Left lung (tissue), 10 donors: ENCODE data around the gene EIF5A2. TPM values are rescaled to one million over a fixed set of nuclear protein-coding genes. Genes with fewer than 3 reads are reported as not detected.

Experiments
- ATAC-seq: fragments of 200-7000 bp; cut with Tn5 transposase; one replicate; pipeline ENCODE4 v1.9.1; 2020; ENCODE audit warnings: moderate library complexity
- DNase-seq, 4 donors: peaks; one replicate each; pipeline ENCODE4 v3.0.0-alpha.2; 2013 to 2020
- H3K27ac ChIP-seq, 2 donors: fragments of 200-600 bp; sonication (generic) in 1 of 2; one replicate each; pipeline versions ENCODE4 v1.5.0 to v1.8.0; 2020 to 2021
- H3K27me3 ChIP-seq, 2 donors: fragments of 200-600 bp; sonication (generic) in 1 of 2; one replicate each; pipeline versions ENCODE4 v1.5.0 to v1.8.0; 2020 to 2021
- H3K36me3 ChIP-seq, 2 donors: fragments of 200-600 bp; sonication (generic) in 1 of 2; one replicate each; pipeline versions ENCODE4 v1.5.0 to v1.8.0; 2020 to 2021
- H3K4me1 ChIP-seq, 2 donors: fragments of 200-600 bp; one replicate each; pipeline ENCODE4 v1.8.0; 2021
- H3K4me3 ChIP-seq, 2 donors: fragments of 200-600 bp; sonication (generic) in 1 of 2; one replicate each; pipeline versions ENCODE4 v1.5.0 to v1.8.0; 2020 to 2021; ENCODE audit warnings: mild to moderate bottlenecking in 1 of 2
- H3K9me3 ChIP-seq, 2 donors: fragments of 200-600 bp; sonication (generic) in 1 of 2; one replicate each; pipeline versions ENCODE4 v1.5.0 to v1.8.0; 2020 to 2021
- intact Hi-C, 2 donors: fragments of 100-400 bp; cut with DNase I; formaldehyde crosslinking; loops; one replicate each; pipeline versions ENCODE4 v1.11.2 to v1.14.2; 2022
- polyA plus RNA-seq, 6 donors: library from polyadenylated mRNA; unstranded; fragments of 120-200 nt; gene quantifications; one replicate each; pipeline ENCODE4 v1.2.1, GENCODE V29; 2013; ENCODE audit not compliant: insufficient read length in 6 of 6
- total RNA-seq, 2 donors: library from RNA; stranded (reverse); fragmentation: NEBNext Ultra II Directional; extraction: Animal tissue kit (Norgen Biotek cat#: 25700); gene quantifications; one replicate each; pipeline ENCODE4 v1.2.1, GENCODE V29; 2021
- TF ChIP-seq, protein P1 (sequence below), 2 donors: fragments of 200-600 bp; sonication (generic) in 1 of 2; IDR thresholded peaks; one replicate each; pipeline versions ENCODE4 v1.5.0 to v1.8.0; 2021; ENCODE audit warnings: antibody characterized with exemption in 2 of 2
- donor health status: DM: no; HTN: yes; CAD: no.
- donor health status: DM: no; HTN: no; CAD: no.

The EIF5A2 gene
- total and polyA plus RNA-seq, 8 donors, result 5.2 to 8.2 (median 5.8) TPM

DNA sequence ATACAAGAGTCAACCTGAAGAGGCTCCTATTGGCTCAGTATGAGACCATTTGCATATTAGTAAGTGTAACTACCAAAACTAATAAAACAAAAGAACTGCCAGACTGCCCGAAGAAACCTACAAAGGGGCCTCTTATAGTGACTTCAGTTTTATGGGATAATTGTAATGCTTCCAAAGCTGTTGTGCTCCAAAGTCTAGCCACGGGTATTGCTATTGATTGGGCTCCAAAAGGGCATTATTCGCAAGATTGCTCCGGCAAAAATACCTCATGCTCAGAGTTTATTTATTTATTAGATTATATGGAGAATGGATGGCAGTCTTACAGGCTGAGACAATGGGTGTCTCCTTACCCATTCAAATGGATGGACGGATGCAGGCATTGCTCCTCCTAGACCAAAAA is 49.8 kb downstream of the EIF5A2 start:
- TF ChIP-seq, protein P1, sequence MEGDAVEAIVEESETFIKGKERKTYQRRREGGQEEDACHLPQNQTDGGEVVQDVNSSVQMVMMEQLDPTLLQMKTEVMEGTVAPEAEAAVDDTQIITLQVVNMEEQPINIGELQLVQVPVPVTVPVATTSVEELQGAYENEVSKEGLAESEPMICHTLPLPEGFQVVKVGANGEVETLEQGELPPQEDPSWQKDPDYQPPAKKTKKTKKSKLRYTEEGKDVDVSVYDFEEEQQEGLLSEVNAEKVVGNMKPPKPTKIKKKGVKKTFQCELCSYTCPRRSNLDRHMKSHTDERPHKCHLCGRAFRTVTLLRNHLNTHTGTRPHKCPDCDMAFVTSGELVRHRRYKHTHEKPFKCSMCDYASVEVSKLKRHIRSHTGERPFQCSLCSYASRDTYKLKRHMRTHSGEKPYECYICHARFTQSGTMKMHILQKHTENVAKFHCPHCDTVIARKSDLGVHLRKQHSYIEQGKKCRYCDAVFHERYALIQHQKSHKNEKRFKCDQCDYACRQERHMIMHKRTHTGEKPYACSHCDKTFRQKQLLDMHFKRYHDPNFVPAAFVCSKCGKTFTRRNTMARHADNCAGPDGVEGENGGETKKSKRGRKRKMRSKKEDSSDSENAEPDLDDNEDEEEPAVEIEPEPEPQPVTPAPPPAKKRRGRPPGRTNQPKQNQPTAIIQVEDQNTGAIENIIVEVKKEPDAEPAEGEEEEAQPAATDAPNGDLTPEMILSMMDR (IDR thresholded peaks at IDR 0.05), result no peak
- no peaks in the 10 kb centered on the region for H3K9me3 ChIP-seq
- DNase-seq (no peak), ATAC-seq (no peak)
- H3K27me3 ChIP-seq, result no peaks in the 10 kb centered on the region
- intact Hi-C loops, result no loop called here
- no peak overlapping the region for H3K4me3 ChIP-seq
- H3K36me3 ChIP-seq, result no peaks in the 10 kb centered on the region
- no peaks in the 10 kb centered on the region for H3K4me1 ChIP-seq
- no peak overlapping the region for H3K27ac ChIP-seq

DNA sequence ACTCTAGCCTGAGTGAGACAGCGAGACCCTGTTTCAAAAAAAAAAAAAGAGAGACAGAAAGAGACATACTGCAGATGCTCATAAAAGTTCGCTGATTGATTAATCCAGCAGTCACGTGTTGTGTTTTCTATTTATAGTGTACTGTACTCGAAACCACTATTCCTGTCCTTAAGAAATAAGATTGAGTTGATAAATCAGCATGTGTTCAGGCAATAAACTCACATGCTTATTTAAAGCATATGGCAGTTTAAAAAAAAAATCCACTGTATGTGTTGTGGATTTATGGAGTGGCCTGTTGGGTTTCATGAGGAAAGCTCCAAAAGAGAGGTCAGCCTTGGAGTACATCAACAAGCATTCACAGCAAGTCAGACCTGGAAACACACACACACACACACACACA is 56.1 kb downstream of the EIF5A2 start:
- Histone ChIP-seq H3K36me3 (no peaks in the 10 kb centered on the region), H3K27ac (no peak overlapping the region), H3K4me3 (no peak overlapping the region), H3K27me3 (no peaks in the 10 kb centered on the region), H3K9me3 (no peaks in the 10 kb centered on the region), H3K4me1 (no peaks in the 10 kb centered on the region)
- TF ChIP-seq, protein P1 (IDR thresholded peaks at IDR 0.05), result no peak
- DNase-seq (no peak), ATAC-seq (no peak)
- intact Hi-C loops, result no loop called here

DNA sequence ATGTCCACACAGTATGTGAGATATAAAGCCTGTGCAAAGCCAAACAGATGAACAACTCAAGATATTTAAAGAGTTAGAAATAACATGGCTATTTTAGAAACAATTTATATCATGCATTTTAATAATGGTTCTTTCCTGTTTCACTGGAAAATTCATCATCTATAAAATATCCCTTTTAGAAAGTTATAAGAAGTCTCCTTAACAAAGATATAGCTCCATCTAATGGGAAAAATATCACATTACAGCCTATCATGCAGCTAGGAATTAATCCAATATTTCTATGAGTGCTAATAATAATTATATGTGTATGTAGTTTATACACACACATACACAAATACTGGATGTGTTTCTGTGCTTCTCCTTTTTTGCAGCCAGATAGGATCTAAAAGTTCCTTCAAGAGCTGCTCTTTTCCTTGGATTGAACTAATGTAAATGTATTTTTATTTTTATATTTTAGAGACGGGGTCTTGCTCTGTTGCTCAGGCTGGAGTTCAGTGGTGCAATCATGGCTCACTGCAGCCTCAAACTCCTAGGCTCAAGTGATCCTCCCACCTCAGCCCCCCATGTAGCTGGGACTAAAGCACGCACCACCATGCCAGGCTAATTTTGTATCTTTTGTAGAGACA is 60.0 kb downstream of the EIF5A2 start:
- ATAC-seq (peak; percentile 38), DNase-seq (no peak)
- H3K4me1 ChIP-seq, result no peaks in the 10 kb centered on the region
- H3K4me3 ChIP-seq, result no peak overlapping the region
- TF ChIP-seq, protein P1 (IDR thresholded peaks at IDR 0.05), result peak; percentile 24 to 40
- H3K36me3 ChIP-seq, result no peaks in the 10 kb centered on the region
- no peaks in the 10 kb centered on the region for H3K9me3 ChIP-seq
- H3K27me3 ChIP-seq, result no peaks in the 10 kb centered on the region
- intact Hi-C loops, result no loop called here
- no peak overlapping the region for H3K27ac ChIP-seq

DNA sequence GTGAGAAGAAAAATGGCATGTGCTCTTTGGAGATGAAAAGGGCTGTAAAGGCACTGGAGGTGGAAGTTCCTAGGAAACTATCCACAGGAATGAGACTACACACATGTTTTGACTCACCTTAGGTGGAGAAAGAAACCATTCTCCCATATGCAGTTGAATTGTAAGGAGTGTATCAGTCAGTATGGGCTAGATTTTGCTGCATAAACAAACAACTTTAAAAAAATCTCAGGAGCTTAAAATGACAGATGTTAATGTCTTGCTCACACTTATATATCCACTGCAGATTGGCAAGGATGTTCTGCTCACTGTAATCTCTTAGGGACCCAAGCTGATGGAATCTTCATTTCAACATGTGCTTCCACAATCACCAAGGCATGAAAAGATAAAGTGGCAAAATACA is 64.1 kb downstream of the EIF5A2 start:
- no peaks in the 10 kb centered on the region for H3K36me3 ChIP-seq
- ATAC-seq (no peak), DNase-seq (no peak)
- no peak overlapping the region for H3K27ac ChIP-seq
- TF ChIP-seq, protein P1 (IDR thresholded peaks at IDR 0.05), result no peak
- intact Hi-C loops, result no loop called here
- H3K27me3 ChIP-seq, result no peaks in the 10 kb centered on the region
- H3K4me1 ChIP-seq, result no peaks in the 10 kb centered on the region
- H3K9me3 ChIP-seq, result no peaks in the 10 kb centered on the region
- H3K4me3 ChIP-seq, result no peak overlapping the region

DNA sequence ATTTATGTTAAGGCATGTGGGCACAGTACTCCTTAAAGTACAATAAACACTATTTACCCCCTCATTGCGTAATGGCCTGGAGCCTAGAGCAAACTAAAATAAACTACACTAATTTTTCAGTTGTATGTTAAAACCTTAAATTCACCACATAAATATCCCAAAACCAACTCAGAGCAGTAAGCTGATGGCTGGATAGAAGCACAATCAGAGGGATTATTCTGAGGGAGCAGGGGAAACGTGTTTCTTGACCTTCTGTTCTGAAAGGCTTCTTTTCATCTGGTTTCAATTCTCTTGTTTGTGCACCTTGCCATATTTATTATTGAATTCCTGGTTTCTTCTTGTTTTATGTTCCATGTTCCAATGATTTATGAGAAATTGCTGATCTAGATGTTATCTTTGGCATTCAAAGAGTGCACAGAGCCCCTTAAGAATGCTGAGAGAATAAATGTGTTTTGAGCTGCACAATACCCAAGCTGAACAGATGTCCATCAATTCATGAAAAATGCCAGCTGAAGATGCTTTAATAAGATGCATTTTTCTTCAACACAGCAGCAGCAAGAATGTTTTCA is 68.1 kb downstream of the EIF5A2 start:
- DNase-seq, result no peak
- no peaks in the 10 kb centered on the region for H3K9me3 ChIP-seq
- H3K27ac ChIP-seq, result no peak overlapping the region
- no peaks in the 10 kb centered on the region for H3K4me1 ChIP-seq
- ATAC-seq, result no peak
- TF ChIP-seq, protein P1 (IDR thresholded peaks at IDR 0.05), result no peak
- H3K4me3 ChIP-seq, result no peak overlapping the region
- no peaks in the 10 kb centered on the region for H3K36me3 ChIP-seq
- intact Hi-C loops, result no loop called here
- H3K27me3 ChIP-seq, result peaks cover 0 to 1% of the 10 kb centered on the region in 2 donors
